AG09319 (cell line): Measurements from ENCODE around the gene NAXE.

ENCODE experiments used
- DNase-seq: peaks from one replicate; pipeline ENCODE4 v3.0.0-alpha.2; 2010; ENCODE audit warnings: low read depth; ENCODE audit errors: extremely low read depth
- TF ChIP-seq, protein P1 (sequence below): IDR thresholded peaks from 2 replicates; pipeline ENCODE4 v1.5.1; 2011; ENCODE audit warnings: low read depth, mild to moderate bottlenecking, inconsistent platforms, low read length, moderate library complexity

NAXE gene

DNA sequence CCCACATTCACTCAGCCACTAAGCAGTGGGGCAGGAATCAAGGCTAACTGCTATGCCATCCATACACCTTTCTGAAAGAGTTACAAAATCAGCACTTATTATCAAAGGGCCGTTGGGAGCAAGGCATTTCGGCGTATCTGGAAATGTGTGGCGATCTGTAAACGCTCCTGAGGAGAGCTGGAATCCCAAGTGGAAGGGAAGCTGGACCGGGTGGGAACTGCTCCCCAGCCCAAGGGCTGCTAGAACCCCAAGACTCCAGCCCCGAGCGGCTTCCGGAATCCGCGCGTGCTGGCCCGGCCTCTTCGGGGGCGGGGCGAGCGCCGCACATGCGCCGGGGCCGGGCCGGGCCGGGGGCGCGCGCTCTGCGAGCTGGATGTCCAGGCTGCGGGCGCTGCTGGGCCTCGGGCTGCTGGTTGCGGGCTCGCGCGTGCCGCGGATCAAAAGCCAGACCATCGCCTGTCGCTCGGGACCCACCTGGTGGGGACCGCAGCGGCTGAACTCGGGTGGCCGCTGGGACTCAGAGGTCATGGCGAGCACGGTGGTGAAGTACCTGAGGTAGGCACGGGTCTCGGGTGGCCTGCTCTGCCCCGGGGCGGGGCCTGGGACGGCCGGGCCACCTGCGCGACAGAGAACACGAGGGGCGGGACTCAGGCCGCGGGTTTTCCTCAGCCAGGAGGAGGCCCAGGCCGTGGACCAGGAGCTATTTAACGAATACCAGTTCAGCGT lies at the start of gene NAXE:
Gene NAXE (plus strand): TSS at position 345 of the 726 bp plus-strand sequence. CDS start 29 bp downstream, at position 374.
- TF ChIP-seq, protein P1, sequence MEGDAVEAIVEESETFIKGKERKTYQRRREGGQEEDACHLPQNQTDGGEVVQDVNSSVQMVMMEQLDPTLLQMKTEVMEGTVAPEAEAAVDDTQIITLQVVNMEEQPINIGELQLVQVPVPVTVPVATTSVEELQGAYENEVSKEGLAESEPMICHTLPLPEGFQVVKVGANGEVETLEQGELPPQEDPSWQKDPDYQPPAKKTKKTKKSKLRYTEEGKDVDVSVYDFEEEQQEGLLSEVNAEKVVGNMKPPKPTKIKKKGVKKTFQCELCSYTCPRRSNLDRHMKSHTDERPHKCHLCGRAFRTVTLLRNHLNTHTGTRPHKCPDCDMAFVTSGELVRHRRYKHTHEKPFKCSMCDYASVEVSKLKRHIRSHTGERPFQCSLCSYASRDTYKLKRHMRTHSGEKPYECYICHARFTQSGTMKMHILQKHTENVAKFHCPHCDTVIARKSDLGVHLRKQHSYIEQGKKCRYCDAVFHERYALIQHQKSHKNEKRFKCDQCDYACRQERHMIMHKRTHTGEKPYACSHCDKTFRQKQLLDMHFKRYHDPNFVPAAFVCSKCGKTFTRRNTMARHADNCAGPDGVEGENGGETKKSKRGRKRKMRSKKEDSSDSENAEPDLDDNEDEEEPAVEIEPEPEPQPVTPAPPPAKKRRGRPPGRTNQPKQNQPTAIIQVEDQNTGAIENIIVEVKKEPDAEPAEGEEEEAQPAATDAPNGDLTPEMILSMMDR = no peak
- DNase-seq = no peak

DNA sequence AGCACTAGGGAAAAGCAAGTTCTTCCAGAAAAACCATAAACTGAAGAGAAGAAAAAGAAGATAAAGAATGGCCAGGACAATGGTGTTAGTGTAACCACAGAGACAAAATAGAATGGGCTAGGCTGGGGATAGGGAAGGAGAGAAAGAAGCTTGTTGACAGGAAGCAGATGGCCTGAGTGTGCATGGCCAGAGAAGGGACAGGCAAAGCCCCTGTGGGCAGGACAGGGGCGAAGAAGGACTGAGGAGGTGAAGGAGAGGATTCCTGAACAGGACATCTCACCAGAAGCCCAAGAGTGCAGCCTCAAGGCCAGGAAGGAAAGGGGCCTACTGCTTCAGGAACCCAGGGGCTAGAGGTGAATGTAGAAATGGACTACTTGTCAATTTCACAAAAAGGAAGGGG lies 48.5 kb upstream of the NAXE start:
- no peak for DNase-seq
- TF ChIP-seq, protein P1 = no peak

GRCh38 chr1:156544592-156545102 lies 46.9 kb upstream of the NAXE start:
- no peak for DNase-seq
- TF ChIP-seq, protein P1 = no peak

DNA sequence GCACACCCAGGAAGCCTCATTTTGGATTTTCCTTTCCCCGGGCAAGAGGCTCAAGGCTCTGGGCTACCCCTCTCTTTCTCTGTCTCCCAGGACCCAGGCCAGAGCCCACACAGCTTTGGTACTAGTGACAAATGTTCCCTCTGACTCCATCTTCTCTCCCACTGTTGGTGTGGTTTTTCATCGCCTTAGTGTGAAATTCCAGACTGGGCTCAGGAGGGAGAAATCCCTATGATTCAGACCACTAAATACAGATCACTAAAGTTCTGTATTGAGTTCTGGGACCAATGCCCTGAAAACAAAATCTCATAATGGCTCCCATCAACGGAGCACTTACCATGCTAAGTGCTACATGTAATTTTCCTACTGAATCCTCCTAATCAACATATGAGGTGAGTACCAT lies 45.3 kb upstream of the NAXE start:
- DNase-seq = no peak
- TF ChIP-seq, protein P1 = no peak

DNA sequence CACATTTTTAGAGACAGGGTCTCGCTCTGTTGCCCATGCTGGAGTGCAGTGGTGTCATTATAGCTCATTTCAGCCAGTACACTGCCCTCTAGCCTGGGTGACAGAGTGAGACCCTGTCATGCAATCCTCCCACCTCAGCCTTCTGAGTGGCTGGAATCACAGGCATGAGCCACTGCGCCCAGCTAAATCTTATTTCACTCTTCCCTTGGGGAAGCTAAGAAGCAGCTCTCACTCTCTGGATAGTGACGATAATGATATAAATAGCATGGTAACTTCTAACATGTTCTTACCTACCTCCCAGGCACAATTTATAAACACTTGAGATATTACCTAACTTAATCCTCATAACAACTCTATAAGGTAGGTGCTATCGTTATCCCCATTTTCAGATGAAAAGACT lies 44.1 kb upstream of the NAXE start:
- TF ChIP-seq, protein P1 = no peak
- DNase-seq = no peak

DNA sequence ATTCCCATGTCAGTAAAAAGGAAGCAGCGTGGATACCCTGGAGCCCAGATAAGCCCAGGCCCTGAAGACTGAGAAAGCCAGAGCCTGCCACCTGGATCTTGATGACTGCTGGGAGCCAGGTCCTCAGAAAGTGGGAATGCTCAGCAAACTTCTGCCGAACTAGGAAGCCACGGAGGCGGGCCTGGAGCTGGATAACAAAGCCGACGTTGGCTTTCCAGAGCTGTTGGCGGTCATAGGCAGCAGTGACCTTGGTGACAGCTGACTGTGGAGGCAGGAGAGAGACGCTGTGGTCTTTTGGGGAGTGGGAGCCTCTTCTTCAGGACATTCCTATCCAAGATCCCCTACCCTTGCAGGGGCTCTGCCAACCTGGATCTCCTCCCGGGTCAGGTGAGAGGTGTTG lies 43.6 kb upstream of the NAXE start:
- DNase-seq = no peak
- TF ChIP-seq, protein P1 = no peak

- no peak for DNase-seq
- TF ChIP-seq, protein P1 = no peak
Observed at GRCh38 chr1:156549390-156549789, 42.2 kb upstream of the NAXE start.
